ENCODE data around the gene SLC1A6. TPM values are rescaled to one million over a fixed set of nuclear protein-coding genes. Genes with fewer than 3 reads are reported as not detected.

The SLC1A6 gene
- not detected in 2 replicates for total RNA-seq

GRCh38 chr19:14979476-14980255 lies at the start of gene SLC1A6:
TSS of gene SLC1A6 (minus strand) at chr19:14979864. CDS start at chr19:14972910, 6,954 bp downstream.

GRCh38 chr19:14941189-14941588 lies 38.5 kb downstream of the SLC1A6 start, which contains the start of gene OR7C2:
TSS of gene OR7C2 (plus strand) at chr19:14941489. CDS start at chr19:14941489, 0 bp downstream.

Other genes with a start within 250 kb of the SLC1A6 start
- under 0.01 TPM in 1 of 2 replicates, not detected in the other for gene ADGRE2, start 201.3 kb downstream of the SLC1A6 start, total RNA-seq
- gene OR7A5, start 144.7 kb downstream of the SLC1A6 start, total RNA-seq, result not detected in 2 replicates
- not detected in 2 replicates for gene OR7C1, start 144.7 kb downstream of the SLC1A6 start, total RNA-seq
- gene OR7A10, start 130.9 kb downstream of the SLC1A6 start, total RNA-seq, result not detected in 2 replicates
- not detected in 2 replicates for gene OR7A17, start 93.7 kb downstream of the SLC1A6 start, total RNA-seq
- not detected in 2 replicates for gene OR7C2, start 38.4 kb downstream of the SLC1A6 start, total RNA-seq
- not detected in 2 replicates for gene CASP14, start 69.6 kb upstream of the SLC1A6 start, total RNA-seq
- gene OR1I1, start 102.3 kb upstream of the SLC1A6 start, total RNA-seq, result 0.26 TPM in 1 of 2 replicates, not detected in the other
- 10.1 TPM in 2 replicates for gene SYDE1, start 127.5 kb upstream of the SLC1A6 start, total RNA-seq
- 13.2 and 21.0 TPM in 2 replicates for gene NOTCH3, start 221.1 kb upstream of the SLC1A6 start, total RNA-seq